ENCODE measurements around the gene LARP4B. TPM values are rescaled to one million over a fixed set of nuclear protein-coding genes. Genes with fewer than 3 reads are reported as not detected.
A peak's percentile ranks its signal among the peaks of the same experiment; 100 is the strongest.

Gene LARP4B
- total and polyA plus RNA-seq, 2 of the 13 experiments (the other 11 are each of a cell fraction or from before 2014, with no cell fraction given): 19.5 to 30.2 TPM

GRCh38 chr10:970311-971149 is 39.0 kb upstream of the LARP4B start (continued):
- 0 out of 2 replicates have a peak, but pooled peaks have one; percentile 28 for TF ChIP-seq HNF1B (CRISPR knock-in tag; IDR thresholded peaks at IDR 0.05)
- peak; percentile 74 for TF ChIP-seq FOSL2 (CRISPR knock-in tag; IDR thresholded peaks at IDR 0.05)
- TF ChIP-seq ETV6 (CRISPR knock-in tag; conservative IDR thresholded peaks at IDR 0.05): no peak
- TF ChIP-seq NFKBIZ (CRISPR knock-in tag; IDR thresholded peaks at IDR 0.05): 0 out of 2 replicates have a peak, but pooled peaks have one; percentile 60
- no peak for TF ChIP-seq ETS1 (CRISPR knock-in tag; IDR thresholded peaks at IDR 0.05)
- TF ChIP-seq ZNF503 (CRISPR knock-in tag; IDR thresholded peaks at IDR 0.05): peak; percentile 82
- TF ChIP-seq RNF219 (CRISPR knock-in tag; IDR thresholded peaks at IDR 0.05): no peak
- peak; percentile 72; the same call in 1 of the 2 replicates for TF ChIP-seq ZNF878 (CRISPR knock-in tag; IDR thresholded peaks at IDR 0.05)
- TF ChIP-seq ZNF432 (CRISPR knock-in tag; IDR thresholded peaks at IDR 0.05; ENCODE audit: borderline replicate concordance): no peak
- peak; percentile 43 for TF ChIP-seq PPARG (CRISPR knock-in tag; conservative IDR thresholded peaks at IDR 0.05)
- TF ChIP-seq THAP8 (CRISPR knock-in tag; IDR thresholded peaks at IDR 0.05; ENCODE audit: borderline replicate concordance): no peak
- TF ChIP-seq TEF (CRISPR knock-in tag; IDR thresholded peaks at IDR 0.05): no peak
- no peak for TF ChIP-seq THAP7 (CRISPR knock-in tag; IDR thresholded peaks at IDR 0.05)
- TF ChIP-seq ZNF7 (CRISPR knock-in tag; IDR thresholded peaks at IDR 0.05): no peak
- TF ChIP-seq CHD2 (IDR thresholded peaks at IDR 0.05; ENCODE audit: low read depth, low read length): no peak
- TF ChIP-seq MLX (CRISPR knock-in tag; IDR thresholded peaks at IDR 0.05): no peak; the same call in 1 of the 2 replicates
- no peak for TF ChIP-seq MXD1 (CRISPR knock-in tag; IDR thresholded peaks at IDR 0.05)
- TF ChIP-seq TCF7L2 (IDR thresholded peaks at IDR 0.05; ENCODE audit: low read depth, low read length): no peak
